Measurements from ENCODE around the gene ARHGAP15. TPM values are rescaled to one million over a fixed set of nuclear protein-coding genes. Genes with fewer than 3 reads are reported as not detected.

The ARHGAP15 gene
- total and polyA plus RNA-seq, 7 experiments from 2014 or later, result 164 to 311 (median 201) TPM

- intact Hi-C loops (cut with micrococcal nuclease), result no loop called here
- ChIA-PET CTCF (no interaction called here), POLR2A (no interaction called here)
- H3K9me3 Mint-ChIP-seq, result peaks cover 0 to 31% (median 0%) of the 10 kb centered on the region in 11 donors
- peaks cover 21 to 70% (median 60%) of the 10 kb centered on the region in 5 donors for H3K36me3 Mint-ChIP-seq
- H3K27ac ChIP-seq (ENCODE audit: low read depth, low read length), result no peak overlapping the region
- no peak for ATAC-seq
- H3K4me3 Mint-ChIP-seq, result no peak overlapping the region
- no peaks in the 10 kb centered on the region for H3K27me3 ChIP-seq (ENCODE audit: control insufficient read depth in 2 of 2, insufficient read depth in 2 of 2, low read length in 2 of 2)
- H3K4me1 ChIP-seq (ENCODE audit: control insufficient read depth in 2 of 2, insufficient read depth in 2 of 2, low read length in 2 of 2), result no peaks in the 10 kb centered on the region
- DNase-seq, result no peak
- peak overlapping the region in 2 of 9 donors; percentile 24 to 43 for H3K27ac Mint-ChIP-seq
- no peaks in the 10 kb centered on the region for H3K9me3 ChIP-seq (ENCODE audit: control insufficient read depth in 2 of 3, low read length in 3 of 3)
- no peaks in the 10 kb centered on the region for H3K27me3 Mint-ChIP-seq
- no peak overlapping the region for H3K4me3 ChIP-seq (ENCODE audit: low read length)
- peaks cover 4 to 38% (median 25%) of the 10 kb centered on the region in 7 donors for H3K4me1 Mint-ChIP-seq
- H3K36me3 ChIP-seq (ENCODE audit: control insufficient read depth in 2 of 3, insufficient read depth in 3 of 3, low read length in 3 of 3), result peaks cover 0 to 9% (median 4%) of the 10 kb centered on the region in 3 experiments
Measured at GRCh38 chr2:143588746-143589145, 459.5 kb downstream of the ARHGAP15 start.

GRCh38 chr2:143594161-143594560 lies 464.9 kb downstream of the ARHGAP15 start:
- DNase-seq (no peak), ATAC-seq (no peak)
- Mint-ChIP-seq H3K27ac (peak overlapping the region in 1 of 9 donors; percentile 16), H3K4me3 (no peak overlapping the region), H3K4me1 (peaks cover 0 to 36% (median 22%) of the 10 kb centered on the region in 7 donors), H3K36me3 (peaks cover 14 to 62% (median 36%) of the 10 kb centered on the region in 5 donors), H3K9me3 (peaks cover 0 to 1% (median 0%) of the 10 kb centered on the region in 11 donors), H3K27me3 (no peaks in the 10 kb centered on the region)
- Histone ChIP-seq H3K4me1 (ENCODE audit: control insufficient read depth in 2 of 2, insufficient read depth in 2 of 2, low read length in 2 of 2) (no peaks in the 10 kb centered on the region), H3K4me3 (ENCODE audit: low read length) (no peak overlapping the region), H3K27ac (ENCODE audit: low read depth, low read length) (no peak overlapping the region), H3K36me3 (ENCODE audit: control insufficient read depth in 2 of 3, insufficient read depth in 3 of 3, low read length in 3 of 3) (peaks cover 0 to 5% (median 0%) of the 10 kb centered on the region in 3 experiments), H3K27me3 (ENCODE audit: control insufficient read depth in 2 of 2, insufficient read depth in 2 of 2, low read length in 2 of 2) (no peaks in the 10 kb centered on the region), H3K9me3 (ENCODE audit: control insufficient read depth in 2 of 3, low read length in 3 of 3) (no peaks in the 10 kb centered on the region)
- ChIA-PET CTCF (no interaction called here), POLR2A (no interaction called here)
- intact Hi-C loops (cut with micrococcal nuclease), result no loop called here

- H3K4me1 Mint-ChIP-seq, result peaks cover 0 to 41% (median 23%) of the 10 kb centered on the region in 7 donors
- ATAC-seq (no peak), DNase-seq (no peak)
- H3K27me3 Mint-ChIP-seq, result no peaks in the 10 kb centered on the region
- H3K36me3 ChIP-seq (ENCODE audit: control insufficient read depth in 2 of 3, insufficient read depth in 3 of 3, low read length in 3 of 3), result peaks cover 0 to 5% (median 0%) of the 10 kb centered on the region in 3 experiments
- no peak overlapping the region for H3K27ac ChIP-seq (ENCODE audit: low read depth, low read length)
- intact Hi-C loops (cut with micrococcal nuclease), result no loop called here
- H3K4me3 ChIP-seq (ENCODE audit: low read length), result no peak overlapping the region
- ChIA-PET POLR2A (no interaction called here), CTCF (no interaction called here)
- no peaks in the 10 kb centered on the region for H3K27me3 ChIP-seq (ENCODE audit: control insufficient read depth in 2 of 2, insufficient read depth in 2 of 2, low read length in 2 of 2)
- peaks cover 0 to 1% (median 0%) of the 10 kb centered on the region in 11 donors for H3K9me3 Mint-ChIP-seq
- peaks cover 14 to 66% (median 37%) of the 10 kb centered on the region in 5 donors for H3K36me3 Mint-ChIP-seq
- no peak overlapping the region for H3K4me3 Mint-ChIP-seq
- no peak overlapping the region for H3K27ac Mint-ChIP-seq
- no peaks in the 10 kb centered on the region for H3K4me1 ChIP-seq (ENCODE audit: control insufficient read depth in 2 of 2, insufficient read depth in 2 of 2, low read length in 2 of 2)
- no peaks in the 10 kb centered on the region for H3K9me3 ChIP-seq (ENCODE audit: control insufficient read depth in 2 of 3, low read length in 3 of 3)
Measured at GRCh38 chr2:143594745-143595144, 465.5 kb downstream of the ARHGAP15 start.

GRCh38 chr2:143600116-143600515 lies 470.9 kb downstream of the ARHGAP15 start:
- peaks cover 0 to 75% (median 48%) of the 10 kb centered on the region in 7 donors for H3K4me1 Mint-ChIP-seq
- peaks cover 0 to 1% (median 0%) of the 10 kb centered on the region in 11 donors for H3K9me3 Mint-ChIP-seq
- intact Hi-C loops (cut with micrococcal nuclease), result no loop called here
- DNase-seq (no peak), ATAC-seq (no peak)
- H3K27me3 Mint-ChIP-seq, result no peaks in the 10 kb centered on the region
- H3K36me3 Mint-ChIP-seq, result peaks cover 4 to 73% (median 43%) of the 10 kb centered on the region in 5 donors
- peaks cover 0 to 2% of the 10 kb centered on the region in 2 donors for H3K4me1 ChIP-seq (ENCODE audit: control insufficient read depth in 2 of 2, insufficient read depth in 2 of 2, low read length in 2 of 2)
- POLR2A ChIA-PET, result no interaction called here
- no peaks in the 10 kb centered on the region for H3K27me3 ChIP-seq (ENCODE audit: control insufficient read depth in 2 of 2, insufficient read depth in 2 of 2, low read length in 2 of 2)
- no peak overlapping the region for H3K4me3 Mint-ChIP-seq
- no peaks in the 10 kb centered on the region for H3K36me3 ChIP-seq (ENCODE audit: control insufficient read depth in 2 of 3, insufficient read depth in 3 of 3, low read length in 3 of 3)
- CTCF ChIA-PET, result no interaction called here
- peak overlapping the region in 1 of 9 donors; percentile 3 for H3K27ac Mint-ChIP-seq
- H3K27ac ChIP-seq (ENCODE audit: low read depth, low read length), result no peak overlapping the region
- H3K9me3 ChIP-seq (ENCODE audit: control insufficient read depth in 2 of 3, low read length in 3 of 3), result no peaks in the 10 kb centered on the region
- H3K4me3 ChIP-seq (ENCODE audit: low read length), result no peak overlapping the region

- Histone ChIP-seq H3K36me3 (ENCODE audit: control insufficient read depth in 2 of 3, insufficient read depth in 3 of 3, low read length in 3 of 3) (no peaks in the 10 kb centered on the region), H3K4me3 (ENCODE audit: low read length) (no peak overlapping the region), H3K27me3 (ENCODE audit: control insufficient read depth in 2 of 2, insufficient read depth in 2 of 2, low read length in 2 of 2) (no peaks in the 10 kb centered on the region), H3K27ac (ENCODE audit: low read depth, low read length) (no peak overlapping the region), H3K9me3 (ENCODE audit: control insufficient read depth in 2 of 3, low read length in 3 of 3) (no peaks in the 10 kb centered on the region), H3K4me1 (ENCODE audit: control insufficient read depth in 2 of 2, insufficient read depth in 2 of 2, low read length in 2 of 2) (peaks cover 0 to 6% of the 10 kb centered on the region in 2 donors)
- POLR2A ChIA-PET, result no interaction called here
- no peak for DNase-seq
- ATAC-seq, result no peak
- no peaks in the 10 kb centered on the region for H3K9me3 Mint-ChIP-seq
- peaks cover 4 to 65% (median 40%) of the 10 kb centered on the region in 5 donors for H3K36me3 Mint-ChIP-seq
- H3K27me3 Mint-ChIP-seq, result no peaks in the 10 kb centered on the region
- CTCF ChIA-PET, result no interaction called here
- intact Hi-C loops (cut with micrococcal nuclease), result no loop called here
- H3K4me1 Mint-ChIP-seq, result peaks cover 2 to 79% (median 50%) of the 10 kb centered on the region in 7 donors
- H3K27ac Mint-ChIP-seq, result peak overlapping the region in 2 of 9 donors; percentile 46 to 58
- no peak overlapping the region for H3K4me3 Mint-ChIP-seq
Measured at GRCh38 chr2:143601828-143602227, 472.6 kb downstream of the ARHGAP15 start.

- ATAC-seq, result no peak
- Mint-ChIP-seq H3K4me1 (peaks cover 11 to 84% (median 58%) of the 10 kb centered on the region in 7 donors), H3K36me3 (peaks cover 4 to 68% (median 47%) of the 10 kb centered on the region in 5 donors), H3K27me3 (no peaks in the 10 kb centered on the region), H3K27ac (peak overlapping the region in 2 of 9 donors; percentile 12 to 41), H3K4me3 (no peak overlapping the region), H3K9me3 (no peaks in the 10 kb centered on the region)
- Histone ChIP-seq H3K4me3 (ENCODE audit: low read length) (no peak overlapping the region), H3K27ac (ENCODE audit: low read depth, low read length) (no peak overlapping the region), H3K27me3 (ENCODE audit: control insufficient read depth in 2 of 2, insufficient read depth in 2 of 2, low read length in 2 of 2) (no peaks in the 10 kb centered on the region), H3K4me1 (ENCODE audit: control insufficient read depth in 2 of 2, insufficient read depth in 2 of 2, low read length in 2 of 2) (peaks cover 5 to 6% of the 10 kb centered on the region in 2 donors), H3K36me3 (ENCODE audit: control insufficient read depth in 2 of 3, insufficient read depth in 3 of 3, low read length in 3 of 3) (peaks cover 0 to 4% (median 0%) of the 10 kb centered on the region in 3 experiments), H3K9me3 (ENCODE audit: control insufficient read depth in 2 of 3, low read length in 3 of 3) (no peaks in the 10 kb centered on the region)
- ChIA-PET CTCF (no interaction called here), POLR2A (no interaction called here)
- intact Hi-C loops (cut with micrococcal nuclease), result no loop called here
- no peak for DNase-seq
Measured at GRCh38 chr2:143603035-143603655, 473.9 kb downstream of the ARHGAP15 start.

All from naive thymus-derived CD4-positive, alpha-beta T cell (primary cell).